Mucosa of descending colon (tissue), 3 donors: Measurements from ENCODE around the gene ATP9B. TPM values are rescaled to one million over a fixed set of nuclear protein-coding genes. Genes with fewer than 3 reads are reported as not detected.

Experiments used
- ATAC-seq: fragments of 200-7000 bp; cut with Tn5 transposase; one replicate; pipeline ENCODE4 v1.9.1; 2020; ENCODE audit warnings: mild to moderate bottlenecking, moderate library complexity
- DNase-seq, 3 donors: peaks; one replicate each; pipeline ENCODE4 v3.0.0-alpha.2; 2020
- H3K36me3 ChIP-seq: fragments of 200-600 bp; one replicate; pipeline ENCODE4 v1.8.0; 2021; ENCODE audit warnings: low read depth, mild to moderate bottlenecking
- H3K4me1 ChIP-seq: fragments of 200-600 bp; one replicate; pipeline ENCODE4 v1.8.0; 2021; ENCODE audit warnings: low read depth, mild to moderate bottlenecking
- H3K4me3 ChIP-seq: fragments of 200-600 bp; one replicate; pipeline ENCODE4 v1.8.0; 2021; ENCODE audit warnings: mild to moderate bottlenecking
- H3K9me3 ChIP-seq: fragments of 200-600 bp; one replicate; pipeline ENCODE4 v1.8.0; 2021; ENCODE audit warnings: mild to moderate bottlenecking
- CTCF ChIP-seq: fragments of 200-600 bp; IDR thresholded peaks from one replicate; pipeline ENCODE4 v1.8.0; 2022; ENCODE audit warnings: antibody characterized with exemption, mild to moderate bottlenecking
- intact Hi-C, 2 donors: fragments of 100-400 bp; cut with DNase I in 1 of 2; cut with micrococcal nuclease in 1 of 2; formaldehyde crosslinking; loops; one replicate each; pipeline versions ENCODE4 v1.11.0 to v1.11.1; 2022; cut with DNase I, micrococcal nuclease
- total RNA-seq, 3 donors: library from RNA; stranded (reverse); fragmentation: NEBNext Ultra II Directional in 2 of 3; extraction: Animal tissue kit (Norgen Biotek cat#: 25700) in 2 of 3; gene quantifications; one replicate each; pipeline versions ENCODE4 v1.2.1 to v1.2.4, GENCODE V29; 2021 to 2023
- donor health status: DM: no; HTN: no; CAD: no; lungs with moderate emphysema.
- donor health status: DM: no; HTN: no; CAD: no.
- donor health status: DM: no; HTN: yes; CAD: no.

ATP9B gene
- total RNA-seq, 3 donors from 2014 or later, result 25.8 to 37.1 (median 34.1) TPM

GRCh38 chr18:79065802-79066201 is 3.4 kb upstream of the ATP9B start:
- no peak for DNase-seq
- Histone ChIP-seq H3K36me3 (peaks cover 4% of the 10 kb centered on the region), H3K9me3 (no peaks in the 10 kb centered on the region), H3K4me3 (no peak overlapping the region), H3K4me1 (peaks cover 6% of the 10 kb centered on the region)
- intact Hi-C loops, result no loop called here
- no peak for ATAC-seq
- TF ChIP-seq CTCF, result no peak

- Histone ChIP-seq H3K9me3 (no peaks in the 10 kb centered on the region), H3K4me3 (no peak overlapping the region), H3K36me3 (peaks cover 4% of the 10 kb centered on the region), H3K4me1 (peaks cover 6% of the 10 kb centered on the region)
- DNase-seq (no peak), ATAC-seq (no peak)
- no peak for TF ChIP-seq CTCF
- intact Hi-C loops, result no loop called here
Observed at GRCh38 chr18:79067611-79068010, 1.6 kb upstream of the ATP9B start.

GRCh38 chr18:79068341-79068936 is 755 bp upstream of the ATP9B start:
- DNase-seq, result no peak
- intact Hi-C loops, result no loop called here
- peak; percentile 37 for ATAC-seq

GRCh38 chr18:79069717-79070151 is 540 bp downstream of the ATP9B start:
- intact Hi-C loops, result no loop called here
- H3K9me3 ChIP-seq, result no peaks in the 10 kb centered on the region
- H3K36me3 ChIP-seq, result peaks cover 4% of the 10 kb centered on the region
- H3K4me1 ChIP-seq, result peaks cover 6% of the 10 kb centered on the region
- TF ChIP-seq CTCF, result no peak
- peak in 1 of 3 donors; percentile 43 for DNase-seq
- peak overlapping the region; percentile 99 for H3K4me3 ChIP-seq
- ATAC-seq, result peak; percentile 52

More at GRCh38 chr18:79068341-79068936, 755 bp upstream of the ATP9B start:
- no peak for TF ChIP-seq CTCF
- Histone ChIP-seq H3K4me3 (peak overlapping the region; percentile 99), H3K4me1 (peaks cover 6% of the 10 kb centered on the region), H3K36me3 (peaks cover 4% of the 10 kb centered on the region), H3K9me3 (no peaks in the 10 kb centered on the region)

GRCh38 chr18:79070486-79070885 is 1.3 kb downstream of the ATP9B start:
- H3K36me3 ChIP-seq, result peaks cover 4% of the 10 kb centered on the region
- no peaks in the 10 kb centered on the region for H3K9me3 ChIP-seq
- H3K4me1 ChIP-seq, result peaks cover 6% of the 10 kb centered on the region
- no peak for TF ChIP-seq CTCF
- DNase-seq, result no peak
- ATAC-seq, result no peak
- intact Hi-C loops, result no loop called here
- H3K4me3 ChIP-seq, result no peak overlapping the region
